Ammon's horn (tissue), 1 donor: Measurements from ENCODE around the gene ADH5.
"Not testable (repeated sequence)": the region's sequence is repeated elsewhere in the genome, so short reads cannot be mapped to it uniquely, and the experiment has no call there.

ENCODE experiments used
- DNase-seq: peaks from one replicate; pipeline ENCODE4 v3.0.0-alpha.2; 2016; ENCODE audit warnings: low spot score

Gene ADH5

DNA sequence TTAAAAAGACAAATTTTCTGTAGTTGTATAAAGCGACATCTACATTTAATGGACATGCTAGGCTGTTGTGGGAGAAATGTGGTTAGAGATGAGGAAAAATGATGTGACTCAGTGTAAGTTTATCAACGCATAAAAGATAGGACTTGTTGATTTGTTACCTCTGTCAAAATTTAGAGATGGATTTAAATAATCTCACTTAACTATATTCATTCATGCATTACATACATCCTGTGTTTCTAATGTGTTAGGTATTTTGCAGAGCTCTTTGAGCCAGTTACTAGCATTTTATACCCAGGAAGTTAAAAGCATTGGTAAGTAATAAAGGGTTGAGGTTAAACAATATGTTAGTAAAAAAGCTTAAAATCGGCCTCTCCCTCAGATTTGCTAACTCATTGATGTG lies 58.7 kb downstream of the ADH5 start:
- no peak for DNase-seq

DNA sequence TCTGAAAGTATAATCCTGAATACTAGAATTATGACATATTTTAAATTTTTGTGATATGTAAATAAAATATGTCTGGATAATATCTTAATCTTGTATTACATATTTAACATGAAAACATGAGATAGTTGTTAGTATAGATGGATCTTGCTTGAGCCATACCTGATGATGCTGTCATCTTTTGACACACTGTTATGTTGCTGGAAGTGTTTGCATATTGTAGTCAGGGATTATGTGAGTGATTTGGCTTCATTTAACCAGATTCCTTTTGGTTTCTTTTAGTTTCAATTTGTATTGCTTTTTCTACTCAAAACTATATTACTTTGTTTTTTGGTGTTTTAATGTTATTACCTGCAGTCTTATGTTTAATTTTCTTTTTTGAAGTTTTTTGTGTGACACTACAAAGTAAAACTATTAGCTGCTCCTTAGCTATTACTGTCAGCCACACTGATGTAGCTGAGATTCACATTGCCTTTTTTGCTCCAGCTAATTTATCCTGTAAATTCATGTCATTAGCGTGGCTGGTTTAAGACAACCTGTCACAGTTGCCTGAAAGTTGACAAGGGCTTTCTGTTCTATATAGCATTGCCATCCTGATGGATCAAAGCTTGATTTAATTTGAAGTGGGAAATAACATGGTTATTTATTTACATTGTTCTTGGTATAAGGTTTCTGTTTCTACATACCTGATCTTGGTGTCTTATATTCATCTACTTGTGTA lies 59.4 kb downstream of the ADH5 start:
- no peak for DNase-seq

GRCh38 chr4:99028187-99028586 lies 60.4 kb downstream of the ADH5 start:
- no peak for DNase-seq

- no peak for DNase-seq
These were observed 61.3 kb downstream of the ADH5 start for GRCh38 chr4:99027304-99027703.

GRCh38 chr4:99025506-99025905 lies 63.1 kb downstream of the ADH5 start:
- DNase-seq = no peak

DNA sequence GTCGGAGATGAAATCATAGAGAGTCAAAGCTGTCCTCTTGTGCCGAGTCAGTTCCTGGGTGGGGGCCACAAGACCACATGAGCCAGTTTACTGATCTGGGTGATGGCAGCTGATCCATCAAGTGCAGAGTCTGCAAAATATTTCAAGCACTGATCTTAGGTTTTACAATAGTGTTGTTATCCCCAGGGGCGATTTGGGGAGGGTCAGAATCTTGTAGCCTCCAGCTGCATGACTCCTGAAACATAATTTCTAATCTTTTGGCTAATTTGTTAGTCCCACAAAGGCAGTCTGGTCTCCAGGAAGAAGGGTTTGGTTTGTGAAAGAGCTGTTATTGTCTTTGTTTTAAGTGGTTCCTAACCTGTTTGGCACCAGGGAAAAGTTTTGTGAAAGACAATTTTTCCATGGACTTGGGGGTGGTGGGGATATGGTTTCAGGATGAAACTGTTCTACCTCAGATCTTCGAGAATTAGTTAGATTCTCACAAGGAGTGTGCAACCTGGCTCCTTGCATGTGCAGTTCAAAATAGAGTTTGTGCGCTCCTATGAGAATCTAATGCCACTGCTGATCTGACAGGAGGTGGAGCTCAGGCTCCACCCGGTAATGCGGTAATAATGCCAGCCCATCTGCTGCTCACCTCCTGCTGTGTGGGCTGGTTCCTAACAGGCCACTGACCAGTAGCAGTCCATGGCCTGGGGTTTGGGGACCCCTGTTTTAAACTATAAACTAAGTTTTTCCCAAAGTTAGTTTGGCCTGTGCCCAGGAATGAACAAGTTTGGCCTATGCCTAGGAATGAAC lies 63.9 kb downstream of the ADH5 start:
- DNase-seq = no peak

GRCh38 chr4:99023800-99024251 lies 64.8 kb downstream of the ADH5 start:
- not testable (repeated sequence) for DNase-seq

DNA sequence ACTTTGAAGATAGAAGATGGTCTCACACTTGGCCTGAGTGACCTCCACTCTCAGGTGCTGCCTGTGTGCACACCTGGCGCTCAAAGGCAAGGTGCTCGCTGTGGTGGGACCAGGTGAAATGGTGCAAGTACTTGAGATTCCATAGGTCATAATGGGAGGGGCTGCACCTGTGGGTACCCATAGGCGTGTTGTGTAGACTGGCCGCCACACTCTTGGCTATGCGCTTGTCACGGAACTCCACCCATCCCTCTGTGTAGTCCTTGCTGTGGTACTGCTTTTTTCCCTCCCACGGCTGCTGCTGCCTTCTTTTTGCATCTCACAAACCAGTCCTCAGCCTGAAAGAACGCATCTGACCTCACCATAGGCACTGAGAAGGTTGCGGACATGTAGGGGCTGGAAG lies 66.0 kb downstream of the ADH5 start:
- no peak for DNase-seq

- no peak for DNase-seq
These were observed 67.2 kb downstream of the ADH5 start for GRCh38 chr4:99021386-99021785.
